HEK293 (cell line): ENCODE measurements around the gene CREB5.
"Not testable (repeated sequence)": the region's sequence is repeated elsewhere in the genome, so short reads cannot be mapped to it uniquely, and the experiment has no call there.

Source experiments
- CTCF ChIA-PET: fragments of 350-600 bp; formaldehyde crosslinking; extraction: SDS; loops from one replicate; lab custom pipeline; 2021; ENCODE audit warnings: antibody characterized with exemption; lab: Yijun Ruan, JAX
- POLR2A ChIA-PET: fragments of 300-600 bp; formaldehyde crosslinking; extraction: SDS; loops from one replicate; lab custom pipeline; 2020; ENCODE audit warnings: antibody characterized with exemption, inconsistent platforms; lab: Yijun Ruan, JAX
- H3K27ac ChIP-seq: fragments of 200-500 bp; sonication (Bioruptor generic); 2 replicates; pipeline ENCODE4 v1.5.1; 2014; ENCODE audit warnings: low read depth, low read length, control low read depth, inconsistent platforms; ENCODE audit errors: extremely low read depth
- H3K36me3 ChIP-seq, 2 experiments: fragments of 200-500 bp in 1 of 2; sonication (Bioruptor generic) in 1 of 2; 1 replicate in 1 of 2; 2 replicates in 1 of 2; pipeline ENCODE4 v1.5.1; 2014 to 2017; ENCODE audit warnings: inconsistent platforms in 2 of 2, low read length in 2 of 2; ENCODE audit not compliant: control insufficient read depth in 2 of 2, insufficient read depth in 1 of 2
- H3K4me1 ChIP-seq: fragments of 200-500 bp; sonication (Bioruptor generic); 2 replicates; pipeline ENCODE4 v1.5.1; 2014; ENCODE audit warnings: mild to moderate bottlenecking, low read length, inconsistent platforms; ENCODE audit not compliant: control insufficient read depth, insufficient read depth
- H3K4me3 ChIP-seq: 2 replicates; pipeline ENCODE4 v1.5.1; 2011; ENCODE audit warnings: low read depth, mild to moderate bottlenecking, control low read depth, low read length, moderate library complexity
- H3K9me3 ChIP-seq: fragments of 200-500 bp; sonication (Bioruptor generic); 2 replicates; pipeline ENCODE4 v1.5.1; 2014; ENCODE audit warnings: low read depth, low read length, inconsistent platforms; ENCODE audit not compliant: control insufficient read depth, insufficient read depth
- INSM2 ChIP-seq: fragments of 450-650 bp; formaldehyde crosslinking; IDR thresholded peaks from 2 replicates; pipeline ENCODE4 v1.5.1; 2016; ENCODE audit warnings: missing biosample characterization, missing genetic modification characterization
- KLF7 ChIP-seq: fragments of 450-650 bp; formaldehyde crosslinking; IDR thresholded peaks from 2 replicates; pipeline ENCODE4 v1.5.1; 2016; ENCODE audit warnings: missing biosample characterization, missing genetic modification characterization, borderline replicate concordance
- RBAK ChIP-seq: fragments of 450-650 bp; formaldehyde crosslinking; IDR thresholded peaks from 2 replicates; pipeline ENCODE4 v1.5.1; 2016; ENCODE audit warnings: missing biosample characterization, missing genetic modification characterization
- ZBTB1 ChIP-seq: fragments of 450-650 bp; formaldehyde crosslinking; IDR thresholded peaks from 2 replicates; pipeline ENCODE4 v1.5.1; 2016; ENCODE audit warnings: missing biosample characterization, missing genetic modification characterization
- ZBTB21 ChIP-seq: fragments of 450-650 bp; formaldehyde crosslinking; IDR thresholded peaks from 2 replicates; pipeline ENCODE4 v1.5.1; 2017; ENCODE audit warnings: missing biosample characterization, missing genetic modification characterization
- ZBTB8A ChIP-seq: fragments of 450-650 bp; formaldehyde crosslinking; IDR thresholded peaks from 2 replicates; pipeline ENCODE4 v1.5.1; 2016; ENCODE audit warnings: missing biosample characterization, missing genetic modification characterization
- ZNF202 ChIP-seq: fragments of 450-650 bp; formaldehyde crosslinking; IDR thresholded peaks from 2 replicates; pipeline ENCODE4 v1.5.1; 2016; ENCODE audit warnings: missing biosample characterization, missing genetic modification characterization, borderline replicate concordance
- ZNF223 ChIP-seq: fragments of 450-650 bp; formaldehyde crosslinking; IDR thresholded peaks from 2 replicates; pipeline ENCODE4 v1.5.1; 2016; ENCODE audit warnings: missing biosample characterization, missing genetic modification characterization
- ZNF266 ChIP-seq: fragments of 450-650 bp; formaldehyde crosslinking; IDR thresholded peaks from 2 replicates; pipeline ENCODE4 v1.5.1; 2016; ENCODE audit warnings: missing biosample characterization, missing genetic modification characterization, low read depth
- ZNF426 ChIP-seq: fragments of 450-650 bp; formaldehyde crosslinking; IDR thresholded peaks from 2 replicates; pipeline ENCODE4 v1.5.1; 2017; ENCODE audit warnings: missing biosample characterization, missing genetic modification characterization, mild to moderate bottlenecking, inconsistent platforms, moderate library complexity
- ZNF433 ChIP-seq: fragments of 450-650 bp; formaldehyde crosslinking; IDR thresholded peaks from 2 replicates; pipeline ENCODE4 v1.5.1; 2016; ENCODE audit warnings: missing biosample characterization, missing genetic modification characterization, low read depth
- ZNF510 ChIP-seq: fragments of 450-650 bp; formaldehyde crosslinking; IDR thresholded peaks from 2 replicates; pipeline ENCODE4 v1.5.1; 2018; ENCODE audit warnings: mild to moderate bottlenecking, missing genetic modification characterization, missing biosample characterization; ENCODE audit not compliant: insufficient replicate concordance
- ZNF555 ChIP-seq: fragments of 450-650 bp; formaldehyde crosslinking; conservative IDR thresholded peaks from 2 replicates; pipeline ENCODE4 v1.5.1; 2017; ENCODE audit warnings: missing biosample characterization, mild to moderate bottlenecking, missing genetic modification characterization, inconsistent platforms
- ZNF560 ChIP-seq: fragments of 450-650 bp; formaldehyde crosslinking; IDR thresholded peaks from 2 replicates; pipeline ENCODE4 v1.5.1; 2017; ENCODE audit warnings: missing biosample characterization, missing genetic modification characterization, borderline replicate concordance
- ZNF623 ChIP-seq: fragments of 450-650 bp; formaldehyde crosslinking; IDR thresholded peaks from 2 replicates; pipeline ENCODE4 v1.5.1; 2016; ENCODE audit warnings: missing biosample characterization, missing genetic modification characterization
- ZNF654 ChIP-seq: fragments of 450-650 bp; formaldehyde crosslinking; IDR thresholded peaks from 2 replicates; pipeline ENCODE4 v1.5.1; 2016; ENCODE audit warnings: low read depth, missing biosample characterization, missing genetic modification characterization
- ZNF664 ChIP-seq: fragments of 450-650 bp; formaldehyde crosslinking; IDR thresholded peaks from 2 replicates; pipeline ENCODE4 v1.5.1; 2016; ENCODE audit warnings: missing biosample characterization, missing genetic modification characterization
- ZNF791 ChIP-seq: fragments of 450-650 bp; formaldehyde crosslinking; IDR thresholded peaks from 2 replicates; pipeline ENCODE4 v1.5.1; 2016; ENCODE audit warnings: missing biosample characterization, missing genetic modification characterization
- TF ChIP-seq, protein P1 (sequence below): fragments of 450-650 bp; formaldehyde crosslinking; IDR thresholded peaks from 2 replicates; pipeline ENCODE4 v1.5.1; 2016; ENCODE audit warnings: missing biosample characterization, missing genetic modification characterization
- TF ChIP-seq, protein P2 (sequence below): fragments of 450-650 bp; formaldehyde crosslinking; conservative IDR thresholded peaks from 2 replicates; pipeline ENCODE4 v1.5.1; 2016; ENCODE audit warnings: low read depth, missing biosample characterization, missing genetic modification characterization
- TF ChIP-seq, protein P3 (sequence below): fragments of 450-650 bp; formaldehyde crosslinking; IDR thresholded peaks from 2 replicates; pipeline ENCODE4 v1.5.1; 2016; ENCODE audit warnings: missing biosample characterization, missing genetic modification characterization

CREB5 gene

GRCh38 chr7:28609608-28610007 is 197.3 kb downstream of the CREB5 start (continued):
- TF ChIP-seq INSM2 (tag by site-specific recombination) = no peak
- TF ChIP-seq ZNF223 (tag by site-specific recombination) = no peak

GRCh38 chr7:28611399-28611897 is 199.1 kb downstream of the CREB5 start:
- H3K4me3 ChIP-seq, H3K27ac ChIP-seq, H3K36me3 ChIP-seq, POLR2A ChIA-PET, H3K9me3 ChIP-seq: not testable (repeated sequence)
- CTCF ChIA-PET = interaction anchor here (0.7 kb wide), 1 partner anchor 516 kb away, joined by 3 read pairs; no protein-coding TSS in a partner anchor
- H3K4me1 ChIP-seq = peaks cover 18% of the 10 kb centered on the region
- peak; percentile 68 for TF ChIP-seq ZNF560 (tag by site-specific recombination)
- TF ChIP-seq, protein P1, sequence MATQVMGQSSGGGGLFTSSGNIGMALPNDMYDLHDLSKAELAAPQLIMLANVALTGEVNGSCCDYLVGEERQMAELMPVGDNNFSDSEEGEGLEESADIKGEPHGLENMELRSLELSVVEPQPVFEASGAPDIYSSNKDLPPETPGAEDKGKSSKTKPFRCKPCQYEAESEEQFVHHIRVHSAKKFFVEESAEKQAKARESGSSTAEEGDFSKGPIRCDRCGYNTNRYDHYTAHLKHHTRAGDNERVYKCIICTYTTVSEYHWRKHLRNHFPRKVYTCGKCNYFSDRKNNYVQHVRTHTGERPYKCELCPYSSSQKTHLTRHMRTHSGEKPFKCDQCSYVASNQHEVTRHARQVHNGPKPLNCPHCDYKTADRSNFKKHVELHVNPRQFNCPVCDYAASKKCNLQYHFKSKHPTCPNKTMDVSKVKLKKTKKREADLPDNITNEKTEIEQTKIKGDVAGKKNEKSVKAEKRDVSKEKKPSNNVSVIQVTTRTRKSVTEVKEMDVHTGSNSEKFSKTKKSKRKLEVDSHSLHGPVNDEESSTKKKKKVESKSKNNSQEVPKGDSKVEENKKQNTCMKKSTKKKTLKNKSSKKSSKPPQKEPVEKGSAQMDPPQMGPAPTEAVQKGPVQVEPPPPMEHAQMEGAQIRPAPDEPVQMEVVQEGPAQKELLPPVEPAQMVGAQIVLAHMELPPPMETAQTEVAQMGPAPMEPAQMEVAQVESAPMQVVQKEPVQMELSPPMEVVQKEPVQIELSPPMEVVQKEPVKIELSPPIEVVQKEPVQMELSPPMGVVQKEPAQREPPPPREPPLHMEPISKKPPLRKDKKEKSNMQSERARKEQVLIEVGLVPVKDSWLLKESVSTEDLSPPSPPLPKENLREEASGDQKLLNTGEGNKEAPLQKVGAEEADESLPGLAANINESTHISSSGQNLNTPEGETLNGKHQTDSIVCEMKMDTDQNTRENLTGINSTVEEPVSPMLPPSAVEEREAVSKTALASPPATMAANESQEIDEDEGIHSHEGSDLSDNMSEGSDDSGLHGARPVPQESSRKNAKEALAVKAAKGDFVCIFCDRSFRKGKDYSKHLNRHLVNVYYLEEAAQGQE = peak; percentile 74
- TF ChIP-seq ZNF202 (tag by site-specific recombination) = 0 out of 2 replicates have a peak, but pooled peaks have one; percentile 58
- peak; percentile 82 for TF ChIP-seq ZNF555
- TF ChIP-seq ZNF623 (tag by site-specific recombination) = peak; percentile 69
- TF ChIP-seq ZNF266 (tag by site-specific recombination) = 0 out of 2 replicates have a peak, but pooled peaks have one; percentile 57
- peak; percentile 39 for TF ChIP-seq ZNF654 (tag by site-specific recombination)
- TF ChIP-seq ZNF433 (tag by site-specific recombination) = peak; percentile 75
- TF ChIP-seq KLF7 = 0 out of 2 replicates have a peak, but pooled peaks have one; percentile 44
- TF ChIP-seq, protein P2, sequence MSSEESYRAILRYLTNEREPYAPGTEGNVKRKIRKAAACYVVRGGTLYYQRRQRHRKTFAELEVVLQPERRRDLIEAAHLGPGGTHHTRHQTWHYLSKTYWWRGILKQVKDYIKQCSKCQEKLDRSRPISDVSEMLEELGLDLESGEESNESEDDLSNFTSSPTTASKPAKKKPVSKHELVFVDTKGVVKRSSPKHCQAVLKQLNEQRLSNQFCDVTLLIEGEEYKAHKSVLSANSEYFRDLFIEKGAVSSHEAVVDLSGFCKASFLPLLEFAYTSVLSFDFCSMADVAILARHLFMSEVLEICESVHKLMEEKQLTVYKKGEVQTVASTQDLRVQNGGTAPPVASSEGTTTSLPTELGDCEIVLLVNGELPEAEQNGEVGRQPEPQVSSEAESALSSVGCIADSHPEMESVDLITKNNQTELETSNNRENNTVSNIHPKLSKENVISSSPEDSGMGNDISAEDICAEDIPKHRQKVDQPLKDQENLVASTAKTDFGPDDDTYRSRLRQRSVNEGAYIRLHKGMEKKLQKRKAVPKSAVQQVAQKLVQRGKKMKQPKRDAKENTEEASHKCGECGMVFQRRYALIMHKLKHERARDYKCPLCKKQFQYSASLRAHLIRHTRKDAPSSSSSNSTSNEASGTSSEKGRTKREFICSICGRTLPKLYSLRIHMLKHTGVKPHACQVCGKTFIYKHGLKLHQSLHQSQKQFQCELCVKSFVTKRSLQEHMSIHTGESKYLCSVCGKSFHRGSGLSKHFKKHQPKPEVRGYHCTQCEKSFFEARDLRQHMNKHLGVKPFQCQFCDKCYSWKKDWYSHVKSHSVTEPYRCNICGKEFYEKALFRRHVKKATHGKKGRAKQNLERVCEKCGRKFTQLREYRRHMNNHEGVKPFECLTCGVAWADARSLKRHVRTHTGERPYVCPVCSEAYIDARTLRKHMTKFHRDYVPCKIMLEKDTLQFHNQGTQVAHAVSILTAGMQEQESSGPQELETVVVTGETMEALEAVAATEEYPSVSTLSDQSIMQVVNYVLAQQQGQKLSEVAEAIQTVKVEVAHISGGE (tag by site-specific recombination) = peak; percentile 72
- TF ChIP-seq, protein P3, sequence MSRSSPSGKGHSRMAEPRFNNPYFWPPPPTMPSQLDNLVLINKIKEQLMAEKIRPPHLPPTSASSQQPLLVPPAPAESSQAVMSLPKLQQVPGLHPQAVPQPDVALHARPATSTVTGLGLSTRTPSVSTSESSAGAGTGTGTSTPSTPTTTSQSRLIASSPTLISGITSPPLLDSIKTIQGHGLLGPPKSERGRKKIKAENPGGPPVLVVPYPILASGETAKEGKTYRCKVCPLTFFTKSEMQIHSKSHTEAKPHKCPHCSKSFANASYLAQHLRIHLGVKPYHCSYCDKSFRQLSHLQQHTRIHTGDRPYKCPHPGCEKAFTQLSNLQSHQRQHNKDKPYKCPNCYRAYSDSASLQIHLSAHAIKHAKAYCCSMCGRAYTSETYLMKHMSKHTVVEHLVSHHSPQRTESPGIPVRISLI = peak; percentile 61; the same call in 1 of the 2 replicates
- TF ChIP-seq ZBTB21 (tag by site-specific recombination) = 0 out of 2 replicates have a peak, but pooled peaks have one; percentile 22
- TF ChIP-seq ZBTB8A (tag by site-specific recombination) = peak; percentile 71
- peak; percentile 42; the same call in 1 of the 2 replicates for TF ChIP-seq RBAK
- TF ChIP-seq ZBTB1 (tag by site-specific recombination) = 0 out of 2 replicates have a peak, but pooled peaks have one; percentile 47
- TF ChIP-seq ZNF664 (tag by site-specific recombination) = peak; percentile 70
- TF ChIP-seq ZNF510 (tag by site-specific recombination) = peak; percentile 80
- 0 out of 2 replicates have a peak, but pooled peaks have one; percentile 32 for TF ChIP-seq ZNF791 (tag by site-specific recombination)
- TF ChIP-seq ZNF426 = peak; percentile 85
